ENCODE data around the gene CDKN1A.

Gene CDKN1A

GRCh38 chr6:36656441-36656840 lies 22.1 kb upstream of the CDKN1A start:
- DNase-seq, result no peak

- DNase-seq, result no peak
Measured at GRCh38 chr6:36657271-36657670, 21.2 kb upstream of the CDKN1A start.

GRCh38 chr6:36657942-36658544 lies 20.5 kb upstream of the CDKN1A start:
- DNase-seq, result no peak

GRCh38 chr6:36659271-36659670 lies 19.2 kb upstream of the CDKN1A start:
- no peak for DNase-seq

GRCh38 chr6:36660771-36661471 lies 17.6 kb upstream of the CDKN1A start:
- DNase-seq, result no peak

GRCh38 chr6:36662380-36662779 lies 16.1 kb upstream of the CDKN1A start:
- no peak for DNase-seq

- DNase-seq, result no peak
Measured at GRCh38 chr6:36662827-36663256, 15.7 kb upstream of the CDKN1A start.

GRCh38 chr6:36663504-36664446 lies 14.7 kb upstream of the CDKN1A start:
- no peak for DNase-seq

GRCh38 chr6:36665180-36665579 lies 13.3 kb upstream of the CDKN1A start:
- DNase-seq, result no peak

- no peak for DNase-seq
Measured at GRCh38 chr6:36666287-36666686, 12.2 kb upstream of the CDKN1A start.

- DNase-seq, result no peak
Measured at GRCh38 chr6:36666826-36667591, 11.5 kb upstream of the CDKN1A start.

GRCh38 chr6:36668591-36668990 lies 9.9 kb upstream of the CDKN1A start:
- DNase-seq, result no peak

- no peak for DNase-seq
Measured at GRCh38 chr6:36669002-36669401, 9.5 kb upstream of the CDKN1A start.

GRCh38 chr6:36670271-36670670 lies 8.2 kb upstream of the CDKN1A start:
- DNase-seq, result no peak

GRCh38 chr6:36671687-36672375 lies 6.7 kb upstream of the CDKN1A start:
- DNase-seq, result no peak

GRCh38 chr6:36673882-36674281 lies 4.6 kb upstream of the CDKN1A start:
- DNase-seq, result no peak

- DNase-seq, result no peak
Measured at GRCh38 chr6:36674942-36675341, 3.6 kb upstream of the CDKN1A start.

- no peak for DNase-seq
Measured at GRCh38 chr6:36676141-36677058, 2.1 kb upstream of the CDKN1A start.

- no peak for DNase-seq
Measured at GRCh38 chr6:36677059-36677749, 1.3 kb upstream of the CDKN1A start.

- no peak for DNase-seq
Measured at GRCh38 chr6:36677753-36678487, 594 bp upstream of the CDKN1A start.

Measured in stimulated activated CD4-positive, alpha-beta T cell treated with anti-CD3 and anti-CD28 coated beads, Interleukin-4, amount 100 ng/mL, for 24 hours (primary cell).